Activated CD4-positive, alpha-beta T cell treated with anti-CD3 and anti-CD28 coated beads, Interleukin-2, Interleukin-4, amounts not matched to agents 100 ng/mL and 50 ng/mL, durations not matched to agents 16 hours and 8 hours (primary cell): Measurements from ENCODE around the gene CBX8.

ENCODE experiments used
- DNase-seq: peaks from one replicate; pipeline ENCODE4 v3.0.0-alpha.2; 2020; ENCODE audit warnings: low spot score

Gene CBX8

DNA sequence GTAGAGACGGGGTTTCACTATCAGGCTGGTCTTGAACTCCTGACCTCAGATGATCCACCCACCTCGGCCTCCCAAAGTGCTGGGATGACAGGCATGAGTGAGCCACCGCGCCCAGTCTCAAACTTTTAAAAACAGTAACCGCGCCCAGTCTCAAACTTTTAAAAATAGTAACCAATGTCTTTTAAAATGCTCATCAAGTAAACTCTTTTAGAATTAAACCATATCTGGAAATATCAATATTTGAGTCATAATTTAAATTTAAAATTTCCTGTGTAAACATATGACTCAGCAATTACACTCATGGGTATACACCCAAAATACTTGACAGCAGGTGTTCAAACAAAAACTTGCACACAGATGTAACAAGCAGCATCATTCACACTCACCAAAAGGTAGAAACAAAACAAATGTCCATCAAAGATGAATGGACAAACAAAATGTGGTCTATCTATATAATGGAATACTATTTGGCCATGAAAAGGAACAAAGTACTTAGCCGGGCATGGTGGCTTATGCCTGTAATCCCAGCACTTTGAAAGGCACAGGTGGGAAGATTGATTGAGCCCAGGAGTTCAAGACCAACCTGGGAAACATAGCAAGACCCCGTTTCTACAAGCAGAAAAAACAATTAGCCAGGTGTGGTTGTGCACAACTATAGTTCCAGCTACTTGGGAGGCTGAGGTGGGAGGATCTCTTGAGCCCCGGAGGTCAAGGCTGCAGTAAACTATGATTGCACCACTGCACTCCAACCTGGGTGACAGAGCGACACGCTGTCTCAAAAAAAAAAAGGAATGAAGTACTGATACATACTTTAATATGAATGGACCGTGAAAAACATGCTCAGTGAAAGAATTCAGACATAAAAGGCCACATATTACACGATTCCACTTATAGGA is 46.0 kb downstream of the CBX8 start:
- no peak for DNase-seq

DNA sequence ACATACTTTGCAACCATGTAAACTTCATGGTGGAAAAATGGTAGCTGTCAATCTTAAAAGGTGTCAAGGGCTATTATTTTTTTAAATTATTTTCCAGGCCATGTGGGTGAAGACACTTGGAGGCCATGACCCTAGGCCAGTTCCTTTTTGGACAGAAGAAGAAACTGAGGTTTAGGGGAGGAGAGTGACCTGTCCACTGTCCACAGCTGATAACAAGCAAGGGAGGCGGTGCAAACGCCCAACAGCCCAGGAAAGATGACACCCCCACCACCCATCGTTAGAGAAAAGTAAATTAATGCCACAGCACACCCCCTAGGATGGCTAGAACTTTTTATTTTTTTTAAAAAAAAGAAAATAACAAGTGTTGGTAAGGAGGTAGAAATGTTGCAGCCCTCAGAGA is 46.9 kb downstream of the CBX8 start:
- no peak for DNase-seq

DNA sequence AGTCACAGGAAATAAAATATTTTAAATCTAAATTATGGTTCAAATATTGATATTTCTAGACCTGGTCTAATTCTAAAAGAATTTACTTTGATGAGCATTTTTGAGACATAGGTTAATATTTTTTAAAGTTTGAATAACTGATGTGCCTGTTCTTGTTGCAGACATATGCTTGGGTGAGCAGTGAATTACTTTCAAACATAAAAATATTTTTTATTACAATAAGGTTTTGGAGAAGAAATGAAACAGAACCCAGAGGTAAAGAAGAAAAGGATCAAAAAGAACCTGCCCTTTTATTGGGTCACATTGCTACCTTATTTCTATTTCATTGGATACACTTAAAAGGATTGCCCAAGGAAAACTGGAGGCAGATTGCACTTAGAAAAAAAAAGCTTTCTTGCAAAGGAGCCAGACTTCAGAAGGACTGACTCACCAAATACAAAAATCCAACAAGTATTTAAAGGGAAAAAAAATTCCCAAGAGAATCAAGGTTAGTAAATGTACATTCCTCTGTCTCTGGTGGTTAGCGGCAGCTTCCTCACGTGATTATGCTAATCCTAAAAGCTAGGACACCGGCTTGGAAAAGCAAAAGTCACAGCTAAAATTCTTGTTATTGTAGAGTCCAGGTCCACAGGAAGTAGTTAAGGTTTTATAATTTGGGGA is 47.6 kb downstream of the CBX8 start:
- DNase-seq, result no peak

DNA sequence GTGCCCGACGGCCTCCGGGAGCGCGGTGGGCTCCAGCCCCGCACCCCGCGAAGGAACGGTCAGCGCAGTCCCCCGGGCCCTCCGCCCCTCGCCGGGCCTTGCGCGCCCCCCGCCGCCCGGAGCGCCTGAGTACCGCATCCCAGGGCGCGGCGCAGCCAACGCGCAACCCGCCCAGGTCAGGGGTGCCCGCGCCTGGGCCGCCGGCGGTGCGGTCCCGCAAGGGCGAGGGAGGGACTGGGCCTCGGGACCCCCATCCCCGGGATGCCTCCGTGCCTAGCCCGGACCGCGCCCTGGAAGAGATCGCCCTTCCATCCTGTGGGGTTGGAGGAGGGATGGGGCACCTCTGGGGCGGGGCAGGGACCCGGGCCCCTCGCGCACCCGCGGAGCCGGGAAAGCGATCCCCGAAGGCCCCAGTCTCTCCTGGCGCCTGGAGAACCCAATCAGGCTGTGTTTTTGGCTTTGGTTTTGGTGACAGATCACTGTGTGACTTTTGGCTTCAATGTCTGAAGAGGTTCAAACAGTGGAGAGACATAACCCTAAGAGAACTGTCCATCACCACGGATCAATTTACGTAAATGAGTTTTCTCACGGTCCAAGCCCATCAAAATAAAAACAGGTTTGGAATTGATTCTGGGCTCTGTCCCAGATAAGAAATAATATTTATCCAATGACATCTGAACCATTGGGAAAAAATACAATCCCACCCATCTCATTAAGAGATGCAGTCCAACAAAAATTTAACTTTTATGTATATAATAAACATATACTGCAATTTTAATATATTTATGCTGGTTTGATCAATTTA is 48.4 kb downstream of the CBX8 start:
- no peak for DNase-seq

DNA sequence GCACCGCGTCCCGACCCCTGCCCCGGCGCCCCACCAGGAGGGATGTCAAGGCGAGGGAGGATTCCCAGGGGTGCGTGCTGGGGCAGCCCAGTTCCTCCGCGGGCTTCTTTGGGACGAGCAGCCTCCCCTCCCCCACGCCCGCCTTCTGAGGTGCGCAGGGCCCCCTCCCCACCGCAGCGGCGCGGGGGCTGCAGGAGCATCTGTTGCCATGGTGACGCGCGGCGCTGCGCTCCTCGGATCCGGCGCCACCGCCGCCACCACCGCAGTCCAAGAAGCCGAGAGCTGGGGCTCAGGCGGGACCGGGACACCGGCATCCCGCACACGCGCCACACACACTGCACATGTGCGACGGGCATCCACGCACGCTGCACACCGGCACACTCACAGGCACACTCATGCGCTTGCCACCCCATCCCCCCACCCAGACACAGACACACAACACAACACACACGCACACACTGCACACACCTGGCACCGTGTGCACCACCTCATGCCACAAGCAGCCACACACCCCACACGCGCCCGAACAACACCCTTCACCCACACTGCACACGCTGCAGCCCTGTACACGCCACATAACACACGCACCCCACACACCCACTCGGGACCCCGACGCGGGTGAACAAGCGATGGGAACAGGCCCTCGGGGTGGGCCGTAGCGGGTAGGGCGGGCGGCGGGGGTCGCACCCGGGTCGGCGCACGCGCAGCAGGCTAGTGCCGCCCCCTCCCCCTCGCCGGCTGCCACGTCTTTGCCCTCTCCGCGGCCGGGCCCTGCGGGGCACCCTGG is 49.2 kb downstream of the CBX8 start:
- DNase-seq, result no peak

DNA sequence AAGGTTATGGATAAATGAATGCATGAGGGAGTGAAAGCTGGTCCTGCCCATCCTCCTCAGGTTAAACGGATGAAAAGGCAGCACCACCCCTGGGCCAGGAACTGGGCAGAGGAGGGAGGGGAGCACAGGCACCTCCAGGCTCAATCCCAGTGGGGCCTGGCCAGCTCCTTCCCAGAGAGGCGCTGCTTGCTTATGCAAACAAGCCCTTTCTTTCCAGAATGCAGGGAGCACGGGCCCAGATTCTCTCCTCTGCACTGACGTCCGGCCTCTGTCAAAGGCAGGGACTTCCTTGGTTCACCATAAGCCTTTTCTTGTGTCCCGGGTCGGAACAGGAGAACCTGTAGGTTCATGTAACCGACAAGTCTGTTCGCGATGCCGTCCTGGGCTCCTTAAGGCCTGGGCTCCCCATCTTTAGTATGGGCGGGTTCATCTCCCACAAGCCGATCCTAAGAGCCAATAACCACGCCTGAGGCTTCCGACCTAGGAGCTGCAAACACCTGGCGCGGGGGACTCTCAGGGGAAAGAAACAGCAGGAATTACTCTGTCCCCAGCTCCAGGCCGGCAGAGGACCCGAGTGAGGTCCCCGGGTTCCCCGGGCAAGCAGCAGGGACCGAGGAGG is 49.9 kb downstream of the CBX8 start:
- DNase-seq, result no peak

DNA sequence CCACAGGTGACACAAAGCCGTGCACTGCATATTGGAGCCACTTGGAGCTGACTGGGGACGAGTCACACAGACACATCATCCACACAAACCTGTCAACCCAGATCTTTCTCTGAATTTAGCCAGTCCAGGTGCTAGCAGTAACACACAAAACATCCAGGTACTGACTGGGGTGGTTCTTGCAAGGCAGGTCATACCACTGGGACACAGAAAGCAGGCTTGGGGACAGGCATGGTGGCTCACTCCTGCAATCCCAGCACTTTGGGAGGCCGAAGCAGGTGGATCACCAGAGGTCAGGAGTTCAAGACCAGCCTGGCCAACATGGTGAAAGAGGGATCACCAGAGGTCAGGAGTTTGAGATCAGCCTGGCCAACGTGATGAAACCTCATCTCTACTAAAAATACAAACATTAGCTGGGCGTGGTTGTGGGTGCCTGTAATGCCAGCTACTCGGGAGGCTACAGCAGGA is 51.2 kb downstream of the CBX8 start:
- no peak for DNase-seq

DNA sequence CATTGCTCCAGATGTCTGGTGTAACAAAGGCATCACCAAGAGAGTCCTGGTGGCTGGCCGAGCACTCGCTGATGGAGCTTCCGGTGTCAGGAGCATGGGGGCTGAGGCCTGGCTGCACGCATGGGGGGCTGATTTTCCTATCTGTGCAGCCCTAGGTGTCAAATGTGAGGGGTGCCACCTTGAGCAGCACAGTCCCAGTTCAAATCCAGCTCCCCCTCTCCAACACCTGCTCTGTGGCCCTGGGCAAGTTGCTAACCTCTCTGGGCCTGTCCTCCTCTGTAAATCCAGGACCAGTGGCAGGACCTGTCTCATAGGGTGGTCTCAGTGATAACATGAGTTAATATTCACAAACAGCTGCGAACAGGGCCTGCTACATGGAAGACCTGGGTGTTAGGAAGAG is 53.3 kb downstream of the CBX8 start:
- DNase-seq, result no peak

DNA sequence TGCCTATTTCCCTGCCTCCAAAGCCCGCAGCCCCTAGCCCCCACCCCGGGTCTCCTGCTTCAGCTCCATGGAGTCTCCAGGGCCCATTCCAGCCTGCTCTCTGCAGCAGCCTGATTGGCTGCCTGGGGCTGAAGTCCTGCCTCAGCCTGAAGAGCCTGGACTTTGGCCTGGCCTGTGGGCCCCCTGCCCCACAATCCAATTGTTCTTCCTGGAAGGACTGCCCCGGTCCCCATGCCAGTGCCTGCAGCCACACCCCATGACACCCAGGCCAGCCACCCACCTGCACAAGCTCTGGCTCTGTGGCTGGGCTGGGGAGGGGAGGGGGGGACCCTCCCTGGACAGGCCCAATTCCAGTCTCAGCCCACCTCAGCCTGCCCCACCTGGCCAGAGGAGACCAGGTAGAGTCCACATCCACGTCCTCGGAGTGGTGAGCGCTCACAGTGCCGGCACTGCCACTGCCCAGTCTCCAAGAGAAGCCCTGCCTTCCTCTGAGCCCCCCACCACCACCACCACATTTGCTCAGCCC is 53.9 kb downstream of the CBX8 start:
- DNase-seq, result no peak

DNA sequence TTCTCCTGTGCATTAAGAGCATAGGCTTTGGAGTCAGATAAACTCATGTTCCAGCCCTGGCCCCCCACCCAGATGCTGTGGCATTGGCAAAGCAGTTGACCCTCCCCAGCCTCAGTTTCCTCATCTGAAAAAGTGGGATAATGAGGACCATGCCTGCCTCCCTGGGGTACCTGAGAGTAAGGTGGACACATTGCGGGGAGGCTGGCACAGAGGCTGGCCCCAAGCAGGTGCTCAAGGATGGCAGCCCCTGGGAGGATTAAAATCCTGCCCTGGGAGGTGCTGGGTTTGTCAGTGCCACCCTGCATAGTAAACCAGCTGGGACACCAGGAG is 54.3 kb downstream of the CBX8 start:
- DNase-seq, result no peak
